ENCODE data around the gene F13B.
"Not testable (repeated sequence)": the region's sequence is repeated elsewhere in the genome, so short reads cannot be mapped to it uniquely, and the experiment has no call there.

Gene F13B

GRCh38 chr1:197099444-197099843 is 32.4 kb upstream of the F13B start:
- no peak for TF ChIP-seq CTCF (IDR thresholded peaks at IDR 0.05; ENCODE audit: low read depth, low read length)
- DNase-seq (ENCODE audit: low read depth, low spot score): no peak
- no peak overlapping the region for H3K4me3 ChIP-seq (ENCODE audit: low read depth, low read length)
- in situ Hi-C loops (cut with HindIII; ENCODE audit: low sequenced_read_pairs): no loop called here

- DNase-seq (ENCODE audit: low read depth, low spot score); H3K4me3 ChIP-seq (ENCODE audit: low read depth, low read length); in situ Hi-C loops (cut with HindIII; ENCODE audit: low sequenced_read_pairs): not testable (repeated sequence)
These were observed 29.9 kb upstream of the F13B start for GRCh38 chr1:197096971-197097370.

- H3K4me3 ChIP-seq (ENCODE audit: low read depth, low read length): no peak overlapping the region
- TF ChIP-seq CTCF (IDR thresholded peaks at IDR 0.05; ENCODE audit: low read depth, low read length): no peak
- DNase-seq (ENCODE audit: low read depth, low spot score): no peak
- in situ Hi-C loops (cut with HindIII; ENCODE audit: low sequenced_read_pairs): no loop called here
These were observed 29.1 kb upstream of the F13B start for GRCh38 chr1:197096137-197096536.

GRCh38 chr1:197093226-197093885 is 26.3 kb upstream of the F13B start:
- in situ Hi-C loops (cut with HindIII; ENCODE audit: low sequenced_read_pairs): no loop called here
- DNase-seq (ENCODE audit: low read depth, low spot score): no peak
- H3K4me3 ChIP-seq (ENCODE audit: low read depth, low read length): no peak overlapping the region
- TF ChIP-seq CTCF (IDR thresholded peaks at IDR 0.05; ENCODE audit: low read depth, low read length): no peak

- H3K4me3 ChIP-seq (ENCODE audit: low read depth, low read length): no peak overlapping the region
- in situ Hi-C loops (cut with HindIII; ENCODE audit: low sequenced_read_pairs): no loop called here
- DNase-seq (ENCODE audit: low read depth, low spot score): no peak
- TF ChIP-seq CTCF (IDR thresholded peaks at IDR 0.05; ENCODE audit: low read depth, low read length): no peak
These were observed 25.5 kb upstream of the F13B start for GRCh38 chr1:197092491-197093023.

- TF ChIP-seq CTCF (IDR thresholded peaks at IDR 0.05; ENCODE audit: low read depth, low read length): no peak
- no peak for DNase-seq (ENCODE audit: low read depth, low spot score)
- H3K4me3 ChIP-seq (ENCODE audit: low read depth, low read length): no peak overlapping the region
- in situ Hi-C loops (cut with HindIII; ENCODE audit: low sequenced_read_pairs): no loop called here
These were observed 16.4 kb upstream of the F13B start for GRCh38 chr1:197083474-197083873.

GRCh38 chr1:197081117-197081753 is 14.2 kb upstream of the F13B start:
- H3K4me3 ChIP-seq (ENCODE audit: low read depth, low read length): no peak overlapping the region
- no peak for TF ChIP-seq CTCF (IDR thresholded peaks at IDR 0.05; ENCODE audit: low read depth, low read length)
- in situ Hi-C loops (cut with HindIII; ENCODE audit: low sequenced_read_pairs): no loop called here
- no peak for DNase-seq (ENCODE audit: low read depth, low spot score)
